ENCODE results near the gene TNFRSF13B. TPM values are rescaled to one million over a fixed set of nuclear protein-coding genes. Genes with fewer than 3 reads are reported as not detected.

TNFRSF13B gene
- total RNA-seq, 1 experiment from 2014 or later: not detected

GRCh38 chr17:16989953-16990860 is 18.3 kb upstream of the TNFRSF13B start:
- Histone ChIP-seq H3K36me3 (ENCODE audit: control insufficient read depth, insufficient read depth, low read length) (no peaks in the 10 kb centered on the region), H3K27me3 (ENCODE audit: control insufficient read depth, insufficient read depth, low read length) (no peaks in the 10 kb centered on the region), H3K4me3 (ENCODE audit: low read depth in 2 of 2, low read length in 2 of 2) (no peak overlapping the region), H3K4me1 (ENCODE audit: control insufficient read depth, insufficient read depth, low read length) (no peaks in the 10 kb centered on the region), H3K27ac (ENCODE audit: low read length) (no peak overlapping the region), H3K9me3 (ENCODE audit: control insufficient read depth, insufficient read depth, low read depth, low read length) (no peaks in the 10 kb centered on the region)
- ChIA-PET POLR2A (no interaction called here), CTCF (no interaction called here)
- no TSS peak for BruUV-seq (replicated peaks)
- in situ Hi-C loops (cut with HindIII; ENCODE audit: low pct_unique_long_range_greater_than_20kb, low sequenced_read_pairs): no loop called here
- no peak for DNase-seq (ENCODE audit: low read depth, low spot score)
- peak; percentile 69 for ATAC-seq
- no peak for TF ChIP-seq REST (IDR thresholded peaks at IDR 0.05; ENCODE audit: insufficient read depth in 1 of 2, low read depth in 2 of 2, low read length in 1 of 2)
- TF ChIP-seq SIN3A (IDR thresholded peaks at IDR 0.05; ENCODE audit: borderline replicate concordance, insufficient read depth, low read depth, low read length): no peak
- TF ChIP-seq POLR2AphosphoS5 (IDR thresholded peaks at IDR 0.05; ENCODE audit: low read depth, low read length): no peak
- no peak for TF ChIP-seq CTCF (IDR thresholded peaks at IDR 0.05)
- no peak for TF ChIP-seq TCF7L2 (IDR thresholded peaks at IDR 0.05; ENCODE audit: low read depth, low read length)
- intact Hi-C loops (cut with micrococcal nuclease; ENCODE audit: unreplicated experiment): loop anchor here (10.0 kb wide), 2 partner anchors 75 to 205 kb away; no protein-coding TSS in a partner anchor

GRCh38 chr17:16989230-16989952 is 17.5 kb upstream of the TNFRSF13B start:
- ChIA-PET CTCF (no interaction called here), POLR2A (no interaction called here)
- no peak for ATAC-seq
- no peak overlapping the region for H3K27ac ChIP-seq (ENCODE audit: low read length)
- no peak overlapping the region for H3K4me3 ChIP-seq (ENCODE audit: low read depth in 2 of 2, low read length in 2 of 2)
- no peaks in the 10 kb centered on the region for H3K27me3 ChIP-seq (ENCODE audit: control insufficient read depth, insufficient read depth, low read length)
- H3K36me3 ChIP-seq (ENCODE audit: control insufficient read depth, insufficient read depth, low read length): no peaks in the 10 kb centered on the region
- DNase-seq (ENCODE audit: low read depth, low spot score): no peak
- H3K4me1 ChIP-seq (ENCODE audit: control insufficient read depth, insufficient read depth, low read length): no peaks in the 10 kb centered on the region
- H3K9me3 ChIP-seq (ENCODE audit: control insufficient read depth, insufficient read depth, low read depth, low read length): no peaks in the 10 kb centered on the region
- in situ Hi-C loops (cut with HindIII; ENCODE audit: low pct_unique_long_range_greater_than_20kb, low sequenced_read_pairs): no loop called here
- BruUV-seq (replicated peaks): no TSS peak
- TF ChIP-seq SIN3A (IDR thresholded peaks at IDR 0.05; ENCODE audit: borderline replicate concordance, insufficient read depth, low read depth, low read length): no peak
- no peak for TF ChIP-seq CTCF (IDR thresholded peaks at IDR 0.05)
- no peak for TF ChIP-seq POLR2AphosphoS5 (IDR thresholded peaks at IDR 0.05; ENCODE audit: low read depth, low read length)
- no peak for TF ChIP-seq TCF7L2 (IDR thresholded peaks at IDR 0.05; ENCODE audit: low read depth, low read length)
- no peak for TF ChIP-seq REST (IDR thresholded peaks at IDR 0.05; ENCODE audit: insufficient read depth in 1 of 2, low read depth in 2 of 2, low read length in 1 of 2)
- intact Hi-C loops (cut with micrococcal nuclease; ENCODE audit: unreplicated experiment): loop anchor here (10.0 kb wide), 1 partner anchor 75 kb away; no protein-coding TSS in a partner anchor
